MM.1S (cell line): ENCODE results near the gene HPX.

Experiments
- DNase-seq: peaks from one replicate; pipeline ENCODE4 v3.0.0-alpha.2; 2015
- H2AFZ ChIP-seq: fragments of 300-600 bp; sonication (generic); 2 replicates; pipeline ENCODE4 v1.6.0; 2016; ENCODE audit warnings: antibody characterized with exemption, low read length
- H3F3A ChIP-seq: fragments of 300-600 bp; sonication (generic); 2 replicates; pipeline ENCODE4 v1.6.1; 2016; ENCODE audit warnings: mild to moderate bottlenecking, antibody characterized with exemption, low read length, moderate library complexity, mixed read lengths; ENCODE audit not compliant: insufficient read depth
- H3K27ac ChIP-seq: fragments of 300-600 bp; sonication (generic); 2 replicates; pipeline ENCODE4 v1.5.1; 2016; ENCODE audit warnings: mild to moderate bottlenecking, low read length
- H3K27me3 ChIP-seq: fragments of 300-600 bp; sonication (generic); replicated peaks from 2 replicates; pipeline ENCODE4 v1.6.0; 2016; ENCODE audit warnings: low read length; ENCODE audit not compliant: insufficient read depth
- H3K36me3 ChIP-seq: fragments of 300-600 bp; sonication (generic); replicated peaks from 2 replicates; pipeline ENCODE4 v1.6.1; 2016; ENCODE audit warnings: mild to moderate bottlenecking, low read length, mixed read lengths; ENCODE audit not compliant: insufficient read depth
- H3K4me1 ChIP-seq: fragments of 300-600 bp; sonication (generic); 2 replicates; pipeline ENCODE4 v1.6.1; 2016; ENCODE audit warnings: low read length, mixed read lengths
- H3K4me2 ChIP-seq: fragments of 300-600 bp; sonication (generic); 2 replicates; pipeline ENCODE4 v1.6.0; 2016; ENCODE audit warnings: low read depth, low read length
- H3K4me3 ChIP-seq: fragments of 300-600 bp; sonication (generic); 2 replicates; pipeline ENCODE4 v1.5.1; 2016; ENCODE audit warnings: low read length, mixed read lengths
- H3K79me2 ChIP-seq: fragments of 300-600 bp; sonication (generic); 2 replicates; pipeline ENCODE4 v1.6.1; 2016; ENCODE audit warnings: mixed run types, low read length, mixed read lengths
- H3K9ac ChIP-seq: fragments of 300-600 bp; sonication (generic); 2 replicates; pipeline ENCODE4 v1.6.1; 2016; ENCODE audit warnings: low read length, mixed read lengths
- H3K9me2 ChIP-seq: fragments of 300-600 bp; sonication (generic); replicated peaks from 2 replicates; pipeline ENCODE4 v1.6.1; 2016; ENCODE audit warnings: mild to moderate bottlenecking, low read length, mixed read lengths; ENCODE audit not compliant: insufficient read depth
- H3K9me3 ChIP-seq: fragments of 300-600 bp; sonication (generic); replicated peaks from 2 replicates; pipeline ENCODE4 v1.6.1; 2016; ENCODE audit warnings: mild to moderate bottlenecking, low read length, mixed read lengths; ENCODE audit not compliant: insufficient read depth
- H4K20me1 ChIP-seq: fragments of 300-600 bp; sonication (generic); 2 replicates; pipeline ENCODE4 v1.6.1; 2016; ENCODE audit warnings: mild to moderate bottlenecking, low read length, moderate library complexity, mixed read lengths; ENCODE audit not compliant: insufficient read depth
- EZH2 ChIP-seq: fragments of 300-600 bp; sonication (generic); optimal IDR thresholded peaks from 2 replicates; pipeline ENCODE3; 2017; ENCODE audit warnings: low read depth, mild to moderate bottlenecking, antibody characterized with exemption, low read length, mixed read lengths
- EZH2phosphoT487 ChIP-seq: fragments of 300-600 bp; sonication (generic); IDR thresholded peaks from 2 replicates; pipeline ENCODE4 v1.6.1; 2018; ENCODE audit warnings: antibody characterized with exemption, low read length
- TF ChIP-seq, protein P1 (sequence below): fragments of 300-600 bp; sonication (generic); IDR thresholded peaks from 2 replicates; pipeline ENCODE4 v1.5.1; 2016; ENCODE audit warnings: antibody characterized with exemption, low read length, mixed read lengths

The HPX gene

GRCh38 chr11:6457581-6458320 lies 17.0 kb upstream of the HPX start:
- Histone ChIP-seq H3K4me3 (no peak overlapping the region), H4K20me1 (no peaks in the 10 kb centered on the region), H2AFZ (no peak overlapping the region), H3K9me2 (no peaks in the 10 kb centered on the region), H3K27me3 (no peaks in the 10 kb centered on the region), H3K9me3 (no peaks in the 10 kb centered on the region), H3K79me2 (no peaks in the 10 kb centered on the region), H3F3A (no peaks in the 10 kb centered on the region), H3K4me2 (no peak overlapping the region), H3K36me3 (no peaks in the 10 kb centered on the region), H3K9ac (no peak overlapping the region), H3K4me1 (0 out of 2 replicates have a peak, but pooled peaks cover 5% of the 10 kb centered on the region), H3K27ac (no peak overlapping the region)
- TF ChIP-seq, protein P1, sequence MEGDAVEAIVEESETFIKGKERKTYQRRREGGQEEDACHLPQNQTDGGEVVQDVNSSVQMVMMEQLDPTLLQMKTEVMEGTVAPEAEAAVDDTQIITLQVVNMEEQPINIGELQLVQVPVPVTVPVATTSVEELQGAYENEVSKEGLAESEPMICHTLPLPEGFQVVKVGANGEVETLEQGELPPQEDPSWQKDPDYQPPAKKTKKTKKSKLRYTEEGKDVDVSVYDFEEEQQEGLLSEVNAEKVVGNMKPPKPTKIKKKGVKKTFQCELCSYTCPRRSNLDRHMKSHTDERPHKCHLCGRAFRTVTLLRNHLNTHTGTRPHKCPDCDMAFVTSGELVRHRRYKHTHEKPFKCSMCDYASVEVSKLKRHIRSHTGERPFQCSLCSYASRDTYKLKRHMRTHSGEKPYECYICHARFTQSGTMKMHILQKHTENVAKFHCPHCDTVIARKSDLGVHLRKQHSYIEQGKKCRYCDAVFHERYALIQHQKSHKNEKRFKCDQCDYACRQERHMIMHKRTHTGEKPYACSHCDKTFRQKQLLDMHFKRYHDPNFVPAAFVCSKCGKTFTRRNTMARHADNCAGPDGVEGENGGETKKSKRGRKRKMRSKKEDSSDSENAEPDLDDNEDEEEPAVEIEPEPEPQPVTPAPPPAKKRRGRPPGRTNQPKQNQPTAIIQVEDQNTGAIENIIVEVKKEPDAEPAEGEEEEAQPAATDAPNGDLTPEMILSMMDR: no peak
- no peak for TF ChIP-seq EZH2
- TF ChIP-seq EZH2phosphoT487: no peak
- no peak for DNase-seq

GRCh38 chr11:6456361-6457073 lies 15.7 kb upstream of the HPX start:
- Histone ChIP-seq H3F3A (no peaks in the 10 kb centered on the region), H3K4me1 (0 out of 2 replicates have a peak, but pooled peaks cover 5% of the 10 kb centered on the region), H3K27ac (no peak overlapping the region), H3K79me2 (no peaks in the 10 kb centered on the region), H4K20me1 (no peaks in the 10 kb centered on the region), H3K36me3 (no peaks in the 10 kb centered on the region), H2AFZ (no peak overlapping the region), H3K9me3 (no peaks in the 10 kb centered on the region), H3K27me3 (no peaks in the 10 kb centered on the region), H3K9ac (no peak overlapping the region), H3K9me2 (no peaks in the 10 kb centered on the region), H3K4me2 (no peak overlapping the region), H3K4me3 (no peak overlapping the region)
- no peak for DNase-seq
- TF ChIP-seq EZH2phosphoT487 (no peak), EZH2 (no peak)
- TF ChIP-seq, protein P1: no peak

GRCh38 chr11:6455070-6455469 lies 14.3 kb upstream of the HPX start:
- H3K4me2 ChIP-seq: no peak overlapping the region
- H3K4me3 ChIP-seq: no peak overlapping the region
- H3K36me3 ChIP-seq: no peaks in the 10 kb centered on the region
- H3K9me2 ChIP-seq: no peaks in the 10 kb centered on the region
- 0 out of 2 replicates have a peak, but pooled peaks cover 5% of the 10 kb centered on the region for H3K4me1 ChIP-seq
- H3K9ac ChIP-seq: no peak overlapping the region
- no peaks in the 10 kb centered on the region for H3K79me2 ChIP-seq
- TF ChIP-seq EZH2: no peak
- TF ChIP-seq EZH2phosphoT487: no peak
- TF ChIP-seq, protein P1: no peak
- no peaks in the 10 kb centered on the region for H3K27me3 ChIP-seq
- no peaks in the 10 kb centered on the region for H3F3A ChIP-seq
- H3K9me3 ChIP-seq: no peaks in the 10 kb centered on the region
- DNase-seq: no peak
- H3K27ac ChIP-seq: no peak overlapping the region
- H2AFZ ChIP-seq: no peak overlapping the region
- H4K20me1 ChIP-seq: no peaks in the 10 kb centered on the region
